Right lobe of liver (tissue), 4 donors: ENCODE results near the gene MARVELD1.

ENCODE experiments used
- CTCF ChIP-seq, 4 donors: fragments of 200-600 bp in 3 of 4; fragments of 450-650 bp in 1 of 4; IDR thresholded peaks; one replicate each; pipeline versions ENCODE4 v1.5.1 to v1.8.0; 2016 to 2022; ENCODE audit warnings: antibody characterized with exemption in 4 of 4, mild to moderate bottlenecking in 2 of 4
- POLR2A ChIP-seq: fragments of 450-650 bp; IDR thresholded peaks from one replicate; pipeline ENCODE4 v1.6.1; 2017; ENCODE audit warnings: antibody characterized with exemption, mild to moderate bottlenecking
- donor health status: DM: no; HTN: no; CAD: no.
- donor health status: DM: no; HTN: no; CAD: no.
- donor health status: DM: no; HTN: yes; CAD: no.

GRCh38 chr10:97724341-97724941, 10.9 kb downstream of the MARVELD1 start:
- TF ChIP-seq POLR2A (peak; percentile 12), CTCF (IDR thresholded peaks at IDR 0.05) (no peak)
